ENCODE measurements around the gene NCOA3.

GRCh38 chr20:47561603-47562583 is 60.2 kb downstream of the NCOA3 start:
- TF ChIP-seq, protein P1, sequence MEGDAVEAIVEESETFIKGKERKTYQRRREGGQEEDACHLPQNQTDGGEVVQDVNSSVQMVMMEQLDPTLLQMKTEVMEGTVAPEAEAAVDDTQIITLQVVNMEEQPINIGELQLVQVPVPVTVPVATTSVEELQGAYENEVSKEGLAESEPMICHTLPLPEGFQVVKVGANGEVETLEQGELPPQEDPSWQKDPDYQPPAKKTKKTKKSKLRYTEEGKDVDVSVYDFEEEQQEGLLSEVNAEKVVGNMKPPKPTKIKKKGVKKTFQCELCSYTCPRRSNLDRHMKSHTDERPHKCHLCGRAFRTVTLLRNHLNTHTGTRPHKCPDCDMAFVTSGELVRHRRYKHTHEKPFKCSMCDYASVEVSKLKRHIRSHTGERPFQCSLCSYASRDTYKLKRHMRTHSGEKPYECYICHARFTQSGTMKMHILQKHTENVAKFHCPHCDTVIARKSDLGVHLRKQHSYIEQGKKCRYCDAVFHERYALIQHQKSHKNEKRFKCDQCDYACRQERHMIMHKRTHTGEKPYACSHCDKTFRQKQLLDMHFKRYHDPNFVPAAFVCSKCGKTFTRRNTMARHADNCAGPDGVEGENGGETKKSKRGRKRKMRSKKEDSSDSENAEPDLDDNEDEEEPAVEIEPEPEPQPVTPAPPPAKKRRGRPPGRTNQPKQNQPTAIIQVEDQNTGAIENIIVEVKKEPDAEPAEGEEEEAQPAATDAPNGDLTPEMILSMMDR (IDR thresholded peaks at IDR 0.05) = no peak
- no peak for TF ChIP-seq POLR2A (IDR thresholded peaks at IDR 0.05)
